GM21447 (cell line): ENCODE results near the gene CFAP58.

ENCODE experiments used
- ATAC-seq: cut with Tn5 transposase; IDR thresholded peaks from one replicate; pipeline ENCODE4 v1.9.1; 2021; ENCODE audit not compliant: unreplicated experiment

CFAP58 gene, protein sequence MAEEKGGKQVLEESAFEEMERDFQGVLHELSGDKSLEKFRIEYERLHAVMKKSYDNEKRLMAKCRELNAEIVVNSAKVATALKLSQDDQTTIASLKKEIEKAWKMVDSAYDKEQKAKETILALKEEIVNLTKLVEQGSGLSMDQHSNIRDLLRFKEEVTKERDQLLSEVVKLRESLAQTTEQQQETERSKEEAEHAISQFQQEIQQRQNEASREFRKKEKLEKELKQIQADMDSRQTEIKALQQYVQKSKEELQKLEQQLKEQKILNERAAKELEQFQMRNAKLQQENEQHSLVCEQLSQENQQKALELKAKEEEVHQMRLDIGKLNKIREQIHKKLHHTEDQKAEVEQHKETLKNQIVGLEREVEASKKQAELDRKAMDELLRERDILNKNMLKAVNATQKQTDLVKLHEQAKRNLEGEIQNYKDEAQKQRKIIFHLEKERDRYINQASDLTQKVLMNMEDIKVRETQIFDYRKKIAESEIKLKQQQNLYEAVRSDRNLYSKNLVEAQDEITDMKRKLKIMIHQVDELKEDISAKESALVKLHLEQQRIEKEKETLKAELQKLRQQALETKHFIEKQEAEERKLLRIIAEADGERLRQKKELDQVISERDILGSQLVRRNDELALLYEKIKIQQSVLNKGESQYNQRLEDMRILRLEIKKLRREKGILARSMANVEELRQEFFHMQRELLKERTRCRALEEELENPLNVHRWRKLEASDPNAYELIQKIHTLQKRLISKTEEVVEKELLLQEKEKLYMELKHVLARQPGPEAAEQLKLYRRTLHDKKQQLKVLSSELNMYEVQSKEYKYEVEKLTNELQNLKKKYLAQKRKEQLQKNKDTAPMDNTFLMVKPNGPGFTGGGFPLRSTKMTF

GRCh38 chr10:104353325-104354048 lies at the start of gene CFAP58:
TSS of gene CFAP58 (plus strand) at chr10:104353833. CDS start at chr10:104353898, 65 bp downstream.
- ATAC-seq: peak; percentile 61

- no peak for ATAC-seq
These were observed 49.3 kb upstream of the CFAP58 start for GRCh38 chr10:104304356-104304745.

GRCh38 chr10:104304927-104305326 lies 48.7 kb upstream of the CFAP58 start:
- no peak for ATAC-seq

DNA sequence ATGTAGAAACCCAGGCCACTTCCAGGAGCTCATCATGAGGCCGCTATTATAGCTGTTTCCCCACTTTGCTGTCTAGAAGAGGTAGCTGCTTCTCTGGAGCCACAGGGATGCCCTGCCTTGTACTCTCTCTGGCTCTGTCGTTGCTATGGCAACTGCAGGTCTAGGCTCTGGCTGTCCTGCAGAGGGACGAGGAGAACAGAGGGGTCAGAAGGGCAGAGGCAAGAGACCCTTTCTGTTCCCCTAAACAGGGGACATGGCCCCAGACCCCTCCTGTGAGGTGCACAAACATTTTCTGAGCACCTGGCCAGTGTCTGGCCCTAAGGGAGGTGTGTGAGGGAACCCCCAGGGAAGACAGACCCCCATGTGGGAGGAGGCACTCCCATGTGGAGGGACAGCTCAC lies 46.7 kb upstream of the CFAP58 start:
- no peak for ATAC-seq

GRCh38 chr10:104307576-104308438 lies 45.8 kb upstream of the CFAP58 start:
- no peak for ATAC-seq

- peak; percentile 85 for ATAC-seq
These were observed 45.2 kb upstream of the CFAP58 start for GRCh38 chr10:104308439-104308903.

GRCh38 chr10:104309980-104310978 lies 43.4 kb upstream of the CFAP58 start:
- no peak for ATAC-seq

- no peak for ATAC-seq
These were observed 42.4 kb upstream of the CFAP58 start for GRCh38 chr10:104311184-104311720.

- ATAC-seq: no peak
These were observed 38.8 kb upstream of the CFAP58 start for GRCh38 chr10:104314591-104315485.

GRCh38 chr10:104315486-104315921 lies 38.1 kb upstream of the CFAP58 start:
- no peak for ATAC-seq

DNA sequence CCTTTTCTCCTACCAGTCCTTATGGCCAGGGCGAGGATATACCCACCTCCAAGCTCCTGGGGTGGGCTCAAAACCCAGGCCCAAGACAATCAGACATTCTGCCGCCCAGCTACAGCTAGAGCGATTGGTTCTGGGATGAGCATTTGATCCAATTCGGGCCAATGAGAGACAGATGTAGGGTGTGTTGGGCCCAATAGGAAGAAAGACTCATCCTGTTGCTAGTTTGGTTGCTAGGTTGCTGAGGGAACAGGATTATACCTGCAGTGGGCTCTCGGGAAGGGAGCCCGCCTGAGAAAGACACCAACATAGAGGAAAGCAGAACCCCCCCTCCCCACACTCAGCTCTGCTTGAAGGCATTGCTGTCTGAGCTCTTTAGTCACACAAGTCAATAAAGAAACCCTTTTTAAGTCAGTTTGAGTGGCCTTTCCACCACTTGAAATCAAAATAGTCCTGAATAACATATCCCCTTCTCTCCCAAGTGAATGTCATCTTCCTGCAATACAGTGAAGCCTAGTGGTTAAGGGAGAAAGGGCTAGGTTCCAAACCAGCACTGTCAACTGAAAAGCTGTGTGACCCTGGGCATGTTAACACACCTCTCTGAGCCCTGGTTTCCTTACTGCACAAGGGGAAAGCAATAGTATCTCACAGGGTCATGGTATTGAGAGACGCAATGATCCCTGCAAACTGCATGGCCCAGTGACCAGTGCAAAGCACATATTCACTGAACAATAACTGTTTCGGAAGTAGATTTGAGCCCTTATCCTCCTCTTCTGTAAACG lies 37.1 kb upstream of the CFAP58 start:
- no peak for ATAC-seq

- peak; percentile 13 for ATAC-seq
These were observed 36.3 kb upstream of the CFAP58 start for GRCh38 chr10:104317269-104317710.

DNA sequence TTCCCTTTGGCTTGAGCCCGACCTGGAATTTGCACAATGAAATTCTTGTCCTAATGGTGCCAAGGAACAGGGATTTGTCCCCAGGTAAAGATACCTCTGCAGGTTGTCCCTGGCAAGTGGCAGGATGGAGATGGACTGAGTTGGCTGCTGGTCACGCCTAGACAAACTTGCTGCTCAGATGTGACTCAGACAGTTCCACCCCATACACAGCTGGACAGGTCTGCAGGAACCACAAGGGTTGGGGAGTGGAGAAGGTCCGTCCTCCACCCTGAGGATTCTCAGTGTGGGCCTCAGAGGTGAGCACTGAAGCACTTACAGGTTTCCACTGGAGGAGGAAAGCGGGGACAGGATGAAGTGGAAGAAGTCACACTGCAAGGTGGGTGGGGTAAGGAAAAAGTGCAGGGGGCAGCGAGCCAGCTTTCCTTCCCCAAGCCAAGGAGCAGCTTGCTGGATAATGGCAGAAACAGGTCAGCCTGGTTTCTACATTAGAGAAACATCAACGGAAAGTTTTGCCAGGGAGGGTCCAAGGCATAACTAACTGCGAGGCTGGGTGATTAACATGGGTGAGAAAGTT lies 35.8 kb upstream of the CFAP58 start:
- ATAC-seq: peak; percentile 45

DNA sequence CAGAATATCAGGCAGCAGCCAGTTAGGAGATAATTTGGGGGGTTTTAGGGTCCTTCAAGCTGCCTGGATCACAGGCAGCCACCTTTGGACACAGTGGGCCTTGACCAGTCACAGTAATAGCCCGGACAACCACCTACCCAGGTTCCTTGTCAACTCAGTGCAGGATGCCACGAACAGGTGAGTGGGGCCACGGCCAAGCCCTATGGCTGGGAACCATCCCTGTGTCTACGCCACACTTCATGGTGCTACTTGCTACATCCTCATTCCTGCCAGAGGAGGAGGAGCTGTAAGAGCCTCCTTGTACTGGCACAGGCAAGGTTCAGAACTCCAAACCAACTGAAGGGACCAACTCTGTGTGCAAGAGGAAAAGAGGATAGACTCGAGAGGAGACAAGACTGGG lies 35.3 kb upstream of the CFAP58 start:
- no peak for ATAC-seq

GRCh38 chr10:104318810-104319741 lies 34.6 kb upstream of the CFAP58 start:
- ATAC-seq: no peak
